MM.1S (cell line): ENCODE results near the gene FOXK2.

Source experiments
- DNase-seq: peaks from one replicate; pipeline ENCODE4 v3.0.0-alpha.2; 2015
- H2AFZ ChIP-seq: fragments of 300-600 bp; sonication (generic); 2 replicates; pipeline ENCODE4 v1.6.0; 2016; ENCODE audit warnings: antibody characterized with exemption, low read length
- H3F3A ChIP-seq: fragments of 300-600 bp; sonication (generic); 2 replicates; pipeline ENCODE4 v1.6.1; 2016; ENCODE audit warnings: mild to moderate bottlenecking, antibody characterized with exemption, low read length, moderate library complexity, mixed read lengths; ENCODE audit not compliant: insufficient read depth
- H3K27ac ChIP-seq: fragments of 300-600 bp; sonication (generic); 2 replicates; pipeline ENCODE4 v1.5.1; 2016; ENCODE audit warnings: mild to moderate bottlenecking, low read length
- H3K27me3 ChIP-seq: fragments of 300-600 bp; sonication (generic); replicated peaks from 2 replicates; pipeline ENCODE4 v1.6.0; 2016; ENCODE audit warnings: low read length; ENCODE audit not compliant: insufficient read depth
- H3K36me3 ChIP-seq: fragments of 300-600 bp; sonication (generic); replicated peaks from 2 replicates; pipeline ENCODE4 v1.6.1; 2016; ENCODE audit warnings: mild to moderate bottlenecking, low read length, mixed read lengths; ENCODE audit not compliant: insufficient read depth
- H3K4me1 ChIP-seq: fragments of 300-600 bp; sonication (generic); 2 replicates; pipeline ENCODE4 v1.6.1; 2016; ENCODE audit warnings: low read length, mixed read lengths
- H3K4me2 ChIP-seq: fragments of 300-600 bp; sonication (generic); 2 replicates; pipeline ENCODE4 v1.6.0; 2016; ENCODE audit warnings: low read depth, low read length
- H3K4me3 ChIP-seq: fragments of 300-600 bp; sonication (generic); 2 replicates; pipeline ENCODE4 v1.5.1; 2016; ENCODE audit warnings: low read length, mixed read lengths
- H3K79me2 ChIP-seq: fragments of 300-600 bp; sonication (generic); 2 replicates; pipeline ENCODE4 v1.6.1; 2016; ENCODE audit warnings: mixed run types, low read length, mixed read lengths
- H3K9ac ChIP-seq: fragments of 300-600 bp; sonication (generic); 2 replicates; pipeline ENCODE4 v1.6.1; 2016; ENCODE audit warnings: low read length, mixed read lengths
- H3K9me2 ChIP-seq: fragments of 300-600 bp; sonication (generic); replicated peaks from 2 replicates; pipeline ENCODE4 v1.6.1; 2016; ENCODE audit warnings: mild to moderate bottlenecking, low read length, mixed read lengths; ENCODE audit not compliant: insufficient read depth
- H3K9me3 ChIP-seq: fragments of 300-600 bp; sonication (generic); replicated peaks from 2 replicates; pipeline ENCODE4 v1.6.1; 2016; ENCODE audit warnings: mild to moderate bottlenecking, low read length, mixed read lengths; ENCODE audit not compliant: insufficient read depth
- H4K20me1 ChIP-seq: fragments of 300-600 bp; sonication (generic); 2 replicates; pipeline ENCODE4 v1.6.1; 2016; ENCODE audit warnings: mild to moderate bottlenecking, low read length, moderate library complexity, mixed read lengths; ENCODE audit not compliant: insufficient read depth
- EZH2 ChIP-seq: fragments of 300-600 bp; sonication (generic); optimal IDR thresholded peaks from 2 replicates; pipeline ENCODE3; 2017; ENCODE audit warnings: low read depth, mild to moderate bottlenecking, antibody characterized with exemption, low read length, mixed read lengths
- EZH2phosphoT487 ChIP-seq: fragments of 300-600 bp; sonication (generic); IDR thresholded peaks from 2 replicates; pipeline ENCODE4 v1.6.1; 2018; ENCODE audit warnings: antibody characterized with exemption, low read length
- TF ChIP-seq, protein P1 (sequence below): fragments of 300-600 bp; sonication (generic); IDR thresholded peaks from 2 replicates; pipeline ENCODE4 v1.5.1; 2016; ENCODE audit warnings: antibody characterized with exemption, low read length, mixed read lengths

The FOXK2 gene

DNA sequence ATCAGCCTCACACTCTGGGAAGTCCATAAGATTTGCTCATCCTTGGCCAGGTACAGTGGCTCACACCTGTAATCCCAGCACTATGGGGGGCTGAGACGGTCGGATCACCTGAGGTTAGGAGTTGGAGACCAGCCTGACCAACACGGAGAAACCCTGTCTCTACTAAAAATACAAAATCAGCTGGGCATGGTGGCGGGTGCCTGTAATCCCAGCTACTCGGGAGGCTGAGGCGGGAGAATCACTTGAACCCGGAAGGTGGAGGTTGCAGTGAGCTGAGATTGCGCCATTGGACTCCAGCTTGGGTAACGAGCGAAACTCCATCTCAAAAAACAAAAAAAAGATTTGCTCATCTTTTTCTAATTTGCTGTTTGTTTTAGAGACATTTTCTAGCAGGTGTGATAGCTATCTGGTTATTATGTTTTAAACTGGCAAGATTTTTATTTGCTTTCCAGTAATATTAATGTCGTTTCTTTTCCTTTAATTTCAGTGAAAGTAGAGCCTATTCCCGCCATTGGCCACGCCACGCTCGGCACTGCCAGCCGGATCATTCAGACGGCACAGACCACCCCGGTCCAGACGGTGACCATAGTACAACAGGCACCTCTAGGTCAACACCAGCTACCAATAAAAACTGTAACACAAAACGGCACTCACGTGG, 67.2 kb downstream of the FOXK2 start:
- H3F3A ChIP-seq = peaks cover 10% of the 10 kb centered on the region; the same call in 1 of the 2 replicates
- no peak overlapping the region for H2AFZ ChIP-seq
- no peaks in the 10 kb centered on the region for H3K4me1 ChIP-seq
- no peak overlapping the region for H3K27ac ChIP-seq
- DNase-seq = no peak
- no peak overlapping the region for H3K4me3 ChIP-seq
- no peaks in the 10 kb centered on the region for H4K20me1 ChIP-seq
- H3K9me2 ChIP-seq = no peaks in the 10 kb centered on the region
- TF ChIP-seq, protein P1, sequence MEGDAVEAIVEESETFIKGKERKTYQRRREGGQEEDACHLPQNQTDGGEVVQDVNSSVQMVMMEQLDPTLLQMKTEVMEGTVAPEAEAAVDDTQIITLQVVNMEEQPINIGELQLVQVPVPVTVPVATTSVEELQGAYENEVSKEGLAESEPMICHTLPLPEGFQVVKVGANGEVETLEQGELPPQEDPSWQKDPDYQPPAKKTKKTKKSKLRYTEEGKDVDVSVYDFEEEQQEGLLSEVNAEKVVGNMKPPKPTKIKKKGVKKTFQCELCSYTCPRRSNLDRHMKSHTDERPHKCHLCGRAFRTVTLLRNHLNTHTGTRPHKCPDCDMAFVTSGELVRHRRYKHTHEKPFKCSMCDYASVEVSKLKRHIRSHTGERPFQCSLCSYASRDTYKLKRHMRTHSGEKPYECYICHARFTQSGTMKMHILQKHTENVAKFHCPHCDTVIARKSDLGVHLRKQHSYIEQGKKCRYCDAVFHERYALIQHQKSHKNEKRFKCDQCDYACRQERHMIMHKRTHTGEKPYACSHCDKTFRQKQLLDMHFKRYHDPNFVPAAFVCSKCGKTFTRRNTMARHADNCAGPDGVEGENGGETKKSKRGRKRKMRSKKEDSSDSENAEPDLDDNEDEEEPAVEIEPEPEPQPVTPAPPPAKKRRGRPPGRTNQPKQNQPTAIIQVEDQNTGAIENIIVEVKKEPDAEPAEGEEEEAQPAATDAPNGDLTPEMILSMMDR = no peak
- no peak for TF ChIP-seq EZH2
- TF ChIP-seq EZH2phosphoT487 = no peak
- peaks cover 35% of the 10 kb centered on the region for H3K79me2 ChIP-seq
- no peak overlapping the region for H3K4me2 ChIP-seq
- H3K9ac ChIP-seq = no peak overlapping the region
- no peaks in the 10 kb centered on the region for H3K9me3 ChIP-seq
- no peaks in the 10 kb centered on the region for H3K27me3 ChIP-seq
- H3K36me3 ChIP-seq = peaks cover 14% of the 10 kb centered on the region; the same call in 1 of the 2 replicates

DNA sequence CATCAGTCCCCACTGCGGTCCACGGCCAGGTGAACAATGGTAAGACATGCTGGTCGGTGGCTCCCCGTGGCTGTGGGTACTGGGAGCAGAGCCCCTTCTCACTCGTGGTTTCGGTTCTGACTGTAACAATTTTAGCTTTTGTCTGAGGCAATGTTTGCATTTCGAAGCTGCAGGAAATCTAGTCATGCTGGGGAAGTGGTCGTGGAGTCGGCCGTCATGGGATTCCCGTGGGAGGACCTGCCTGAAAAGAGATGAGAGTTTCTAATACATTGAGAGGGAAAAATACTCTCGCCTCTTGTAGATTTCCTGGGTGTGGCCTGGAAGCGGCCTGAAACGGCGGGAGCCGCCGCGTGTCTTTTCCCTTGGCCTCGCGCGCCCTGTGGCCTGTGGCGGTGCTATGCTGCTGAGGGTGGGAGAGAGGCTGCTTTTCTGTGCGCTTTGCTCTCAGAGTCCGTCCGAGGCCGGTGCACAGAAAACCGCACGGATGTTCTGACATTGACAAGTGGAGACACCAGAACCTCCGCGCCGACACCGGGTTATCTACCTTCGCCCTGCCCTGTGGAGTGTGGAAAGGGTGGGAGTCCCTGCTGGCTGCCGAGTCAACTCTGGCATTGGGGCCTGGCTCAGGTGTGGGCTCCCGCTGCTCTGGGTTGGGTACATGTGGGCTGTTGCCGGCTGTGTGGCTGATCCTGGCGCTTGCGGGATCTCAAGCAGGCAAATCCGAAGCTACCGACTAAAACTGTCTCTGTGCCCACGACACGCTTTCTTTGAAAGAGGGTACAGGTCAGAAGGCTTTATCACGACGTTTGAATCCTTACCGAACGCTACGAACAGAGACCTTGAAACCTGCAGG, 67.9 kb downstream of the FOXK2 start:
- Histone ChIP-seq H3K9me3 (no peaks in the 10 kb centered on the region), H4K20me1 (no peaks in the 10 kb centered on the region), H3K4me2 (no peak overlapping the region), H3K79me2 (peaks cover 27% of the 10 kb centered on the region), H3K9ac (no peak overlapping the region), H3K27ac (no peak overlapping the region), H3K4me1 (no peaks in the 10 kb centered on the region), H2AFZ (no peak overlapping the region), H3F3A (peaks cover 16% of the 10 kb centered on the region), H3K36me3 (peaks cover 9% of the 10 kb centered on the region; the same call in 1 of the 2 replicates), H3K9me2 (no peaks in the 10 kb centered on the region), H3K27me3 (no peaks in the 10 kb centered on the region), H3K4me3 (no peak overlapping the region)
- no peak for DNase-seq
- TF ChIP-seq EZH2 (no peak), EZH2phosphoT487 (no peak)
- TF ChIP-seq, protein P1 = no peak

DNA sequence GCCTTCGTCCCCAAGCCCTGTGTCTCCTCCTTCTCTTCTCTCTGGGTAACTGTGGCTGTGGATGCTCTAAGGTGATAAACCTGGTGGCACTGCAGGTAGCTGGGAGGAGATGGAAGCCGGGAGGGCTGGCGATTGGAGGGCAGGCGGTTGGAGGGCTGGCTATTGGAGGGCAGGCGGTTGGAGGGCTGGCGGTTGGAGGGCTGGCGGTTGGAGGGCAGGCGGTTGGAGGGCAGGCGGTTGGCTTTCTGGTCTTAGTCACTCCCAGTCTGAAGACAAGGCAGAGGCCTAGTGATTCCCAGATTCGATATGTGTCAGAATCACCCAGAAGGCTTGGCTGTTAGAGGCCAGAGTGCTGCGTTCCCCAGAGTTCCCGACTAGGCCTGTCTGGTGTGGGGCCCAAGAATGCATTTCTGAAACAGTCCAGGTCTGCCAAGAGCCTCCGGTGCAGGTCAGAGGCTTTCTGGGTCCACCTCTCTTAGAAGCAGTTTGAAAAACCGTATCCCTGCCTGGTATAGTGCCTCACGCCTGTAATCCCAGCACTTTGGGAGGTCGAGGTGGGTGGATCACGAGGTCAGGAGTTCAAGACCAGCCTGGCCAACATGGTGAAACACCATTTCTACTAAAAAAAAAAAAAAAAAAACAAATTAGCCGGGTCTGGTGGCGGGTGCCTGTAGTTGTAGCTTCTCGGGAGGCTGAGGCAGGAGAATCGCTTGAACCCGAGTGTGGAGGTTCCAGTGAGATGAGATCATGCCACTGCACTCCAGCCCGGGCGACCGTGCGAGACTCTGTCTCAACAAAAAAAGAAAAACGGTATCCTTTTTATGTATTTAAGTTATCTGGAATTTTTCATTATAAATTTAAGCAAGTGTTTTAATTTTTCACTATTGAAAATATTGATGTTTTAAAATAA, 69.0 kb downstream of the FOXK2 start:
- H3K9me3 ChIP-seq = no peaks in the 10 kb centered on the region
- DNase-seq = no peak
- peaks cover 9% of the 10 kb centered on the region; the same call in 1 of the 2 replicates for H3K36me3 ChIP-seq

More for the DNA sequence above, 69.0 kb downstream of the FOXK2 start:
- Histone ChIP-seq H3K27ac (no peak overlapping the region), H3K9me2 (no peaks in the 10 kb centered on the region), H3K4me2 (no peak overlapping the region), H3K4me3 (no peak overlapping the region), H4K20me1 (no peaks in the 10 kb centered on the region), H3K9ac (no peak overlapping the region), H3K27me3 (no peaks in the 10 kb centered on the region), H3K4me1 (no peaks in the 10 kb centered on the region), H3K79me2 (peaks cover 19% of the 10 kb centered on the region), H3F3A (peaks cover 24% of the 10 kb centered on the region), H2AFZ (no peak overlapping the region)
- TF ChIP-seq EZH2 (no peak), EZH2phosphoT487 (no peak)
- TF ChIP-seq, protein P1 = no peak
